Gastrocnemius medialis (tissue), 4 donors: ENCODE data around the gene HAVCR1. TPM values are rescaled to one million over a fixed set of nuclear protein-coding genes. Genes with fewer than 3 reads are reported as not detected.

ENCODE experiments used
- ATAC-seq, 2 donors: fragments of 150-250 bp; one replicate each; pipeline ENCODE4 v1.9.1; 2016
- DNase-seq, 2 donors: peaks; one replicate each; pipeline ENCODE4 v3.0.0-alpha.2; 2019
- H3K27ac ChIP-seq, 4 donors: fragments of 200-600 bp; sonication (generic); 1 replicate in 1 of 4; 2 replicates in 3 of 4; pipeline ENCODE4 v1.5.1; 2016 to 2018; ENCODE audit warnings: mild to moderate bottlenecking in 2 of 4, moderate library complexity in 1 of 4
- H3K27me3 ChIP-seq, 3 donors: fragments of 200-600 bp; sonication (generic) in 2 of 3; 1 replicate in 1 of 3; 2 replicates in 2 of 3; pipeline versions ENCODE4 v1.5.1 to v1.6.0; 2016 to 2019; ENCODE audit warnings: mild to moderate bottlenecking in 1 of 3, moderate library complexity in 1 of 3
- H3K36me3 ChIP-seq, 2 donors: fragments of 200-600 bp; sonication (generic) in 1 of 2; one replicate each; pipeline ENCODE4 v1.5.1; 2017 to 2018
- H3K4me1 ChIP-seq, 2 donors: fragments of 200-600 bp; sonication (generic) in 1 of 2; one replicate each; pipeline ENCODE4 v1.5.1; 2016 to 2017; ENCODE audit warnings: mild to moderate bottlenecking in 2 of 2
- H3K4me3 ChIP-seq, 4 donors: fragments of 200-600 bp; sonication (generic) in 3 of 4; 1 replicate in 1 of 4; 2 replicates in 3 of 4; pipeline ENCODE4 v1.5.1; 2016 to 2019; ENCODE audit warnings: mild to moderate bottlenecking in 2 of 4
- H3K9me3 ChIP-seq, 3 donors: fragments of 200-600 bp; sonication (generic) in 2 of 3; 1 replicate in 1 of 3; 2 replicates in 2 of 3; pipeline ENCODE4 v1.5.1; 2016 to 2019
- CTCF ChIP-seq, 5 experiments: fragments of 450-650 bp in 3 of 5; fragments of 200-600 bp in 2 of 5; sonication (generic) in 2 of 5; IDR thresholded peaks in 4 of 5; conservative IDR thresholded peaks in 1 of 5; 1 replicate in 4 of 5; 2 replicates in 1 of 5; pipeline ENCODE4 v1.5.1; 2016 to 2019; ENCODE audit warnings: antibody characterized with exemption in 5 of 5, mild to moderate bottlenecking in 3 of 5, moderate library complexity in 3 of 5
- POLR2A ChIP-seq, 2 donors: fragments of 450-650 bp; IDR thresholded peaks; one replicate each; pipeline ENCODE4 v1.6.1; 2017; ENCODE audit warnings: antibody characterized with exemption in 2 of 2, mild to moderate bottlenecking in 2 of 2, moderate library complexity in 2 of 2
- in situ Hi-C, 4 donors: fragments of 200-750 bp; cut with MboI; loops; one replicate each; pipeline versions ENCODE4 v1.15.0 to v1.8.0; 2017; ENCODE audit warnings: low sequenced_read_pairs in 4 of 4
- intact Hi-C: fragments of 100-400 bp; cut with DNase I; formaldehyde crosslinking; loops from one replicate; pipeline ENCODE4 v1.15.1; 2023; ENCODE audit warnings: low total_unique reads
- total RNA-seq, 4 donors: library from RNA; depleted of rRNA; stranded (reverse); fragments of >200 nt; gene quantifications; one replicate each; pipeline versions ENCODE4 v1.1.0 to v1.2.3, GENCODE V29; 2016

The HAVCR1 gene
- total RNA-seq, 4 donors from 2014 or later: not detected

GRCh38 chr5:157088342-157088990, 29.6 kb upstream of the HAVCR1 start:
- H3K4me1 ChIP-seq: no peaks in the 10 kb centered on the region
- DNase-seq: no peak
- H3K4me3 ChIP-seq: no peak overlapping the region
- TF ChIP-seq CTCF (IDR thresholded peaks at IDR 0.05 in 4 of 5, conservative IDR thresholded peaks at IDR 0.05 in 1 of 5): no peak
- no peak for TF ChIP-seq POLR2A (IDR thresholded peaks at IDR 0.05)
- H3K27ac ChIP-seq: no peak overlapping the region
- ATAC-seq: no peak
- in situ Hi-C loops (no loop called here), intact Hi-C loops (no loop called here)
- no peaks in the 10 kb centered on the region for H3K27me3 ChIP-seq
- H3K9me3 ChIP-seq: no peaks in the 10 kb centered on the region
- H3K36me3 ChIP-seq: no peaks in the 10 kb centered on the region

- H3K4me3 ChIP-seq: no peak overlapping the region
- DNase-seq: no peak
- no peaks in the 10 kb centered on the region for H3K27me3 ChIP-seq
- H3K27ac ChIP-seq: no peak overlapping the region
- H3K36me3 ChIP-seq: no peaks in the 10 kb centered on the region
- in situ Hi-C loops: no loop called here
- TF ChIP-seq CTCF (IDR thresholded peaks at IDR 0.05 in 4 of 5, conservative IDR thresholded peaks at IDR 0.05 in 1 of 5): no peak
- TF ChIP-seq POLR2A (IDR thresholded peaks at IDR 0.05): no peak
- ATAC-seq: no peak
- intact Hi-C loops: no loop called here
- no peaks in the 10 kb centered on the region for H3K9me3 ChIP-seq
- H3K4me1 ChIP-seq: no peaks in the 10 kb centered on the region
Observed at GRCh38 chr5:157086751-157087359, 27.9 kb upstream of the HAVCR1 start.

- TF ChIP-seq POLR2A (IDR thresholded peaks at IDR 0.05) (no peak), CTCF (IDR thresholded peaks at IDR 0.05 in 4 of 5, conservative IDR thresholded peaks at IDR 0.05 in 1 of 5) (no peak)
- no peaks in the 10 kb centered on the region for H3K27me3 ChIP-seq
Observed at GRCh38 chr5:157085930-157086329, 27.0 kb upstream of the HAVCR1 start.

GRCh38 chr5:157080286-157080685, 21.4 kb upstream of the HAVCR1 start:
- no peaks in the 10 kb centered on the region for H3K36me3 ChIP-seq
- H3K4me1 ChIP-seq: no peaks in the 10 kb centered on the region
- no peak for ATAC-seq
- no peak for DNase-seq
- intact Hi-C loops: no loop called here
- H3K4me3 ChIP-seq: no peak overlapping the region
- H3K9me3 ChIP-seq: no peaks in the 10 kb centered on the region
- in situ Hi-C loops: no loop called here
- H3K27me3 ChIP-seq: no peaks in the 10 kb centered on the region
- H3K27ac ChIP-seq: no peak overlapping the region
- TF ChIP-seq CTCF (IDR thresholded peaks at IDR 0.05 in 4 of 5, conservative IDR thresholded peaks at IDR 0.05 in 1 of 5) (no peak), POLR2A (IDR thresholded peaks at IDR 0.05) (no peak)

More at GRCh38 chr5:157085930-157086329, 27.0 kb upstream of the HAVCR1 start:
- no peaks in the 10 kb centered on the region for H3K36me3 ChIP-seq
- ATAC-seq (no peak), DNase-seq (no peak)
- H3K9me3 ChIP-seq: no peaks in the 10 kb centered on the region
- H3K4me1 ChIP-seq: no peaks in the 10 kb centered on the region
- intact Hi-C loops (no loop called here), in situ Hi-C loops (no loop called here)
- H3K27ac ChIP-seq: no peak overlapping the region
- no peak overlapping the region for H3K4me3 ChIP-seq
